Measurements from ENCODE around the gene PARD3B. TPM values are rescaled to one million over a fixed set of nuclear protein-coding genes. Genes with fewer than 3 reads are reported as not detected.

The PARD3B gene
- total and polyA plus RNA-seq, 2 of the 13 experiments (the other 11 are each of a cell fraction or from before 2014, with no cell fraction given) = 0.71 to 2.3 TPM

DNA sequence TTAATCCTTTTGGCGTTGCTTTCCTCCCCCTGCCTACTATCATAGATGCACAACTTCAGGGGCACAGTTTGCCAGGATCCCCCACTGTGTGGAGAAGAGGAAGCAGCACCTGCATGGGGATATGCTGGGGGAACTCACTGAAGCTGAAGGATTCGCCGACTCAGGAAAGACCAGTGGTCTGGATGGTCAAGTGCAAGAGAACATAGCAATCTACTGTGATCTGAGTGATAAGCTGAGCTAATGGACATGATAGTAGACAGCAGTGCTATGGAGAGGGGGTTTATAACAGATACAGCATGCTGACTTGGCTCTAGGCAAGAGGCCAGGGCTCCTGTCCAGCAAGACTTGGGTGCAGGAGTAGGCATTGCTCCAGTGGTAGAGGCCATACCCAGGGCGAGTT is 1012.6 kb downstream of the PARD3B start:
- Histone ChIP-seq H3K4me2 (ENCODE audit: low read depth, low read length) (no peak overlapping the region), H4K20me1 (ENCODE audit: insufficient read depth, low read length) (no peaks in the 10 kb centered on the region), H3K4me1 (ENCODE audit: insufficient read depth, low read length) (no peaks in the 10 kb centered on the region), H3K27ac (ENCODE audit: extremely low read length, insufficient read depth, low read length) (no peak overlapping the region), H2AFZ (ENCODE audit: low read length) (no peak overlapping the region), H3K27me3 (ENCODE audit: control insufficient read depth in 1 of 2, insufficient read depth in 2 of 2, low read length in 2 of 2) (no peaks in the 10 kb centered on the region), H3K9ac (ENCODE audit: insufficient read depth, low read depth, low read length) (no peak overlapping the region), H3K9me3 (ENCODE audit: low read length) (no peaks in the 10 kb centered on the region), H3K4me3 (replicated peaks in 1 of 3; ENCODE audit: insufficient read depth in 1 of 3, low read depth in 2 of 3, low read length in 3 of 3) (no peak overlapping the region), H3K79me2 (ENCODE audit: insufficient read depth, low read length) (no peaks in the 10 kb centered on the region), H3K36me3 (replicated peaks in 1 of 2; ENCODE audit: control insufficient read depth in 1 of 2, insufficient read depth in 2 of 2, low read length in 2 of 2) (no peaks in the 10 kb centered on the region)
- WGBS (ENCODE audit: low lambda C conversion rate) = 68% methylated on average over 4 of the region's 4 CpGs
- in situ Hi-C loops (cut with HindIII; ENCODE audit: extremely low pct_ligation_motif_present, low pct_unique_long_range_greater_than_20kb) = no loop called here
- ATAC-seq = no peak
- BruUV-seq (replicated peaks) = no TSS peak
- intact Hi-C loops (cut with micrococcal nuclease; ENCODE audit: unreplicated experiment) = no loop called here
- no peak for FAIRE-seq
- TF ChIP-seq MAFK (conservative IDR thresholded peaks at IDR 0.05 in 1 of 2, IDR thresholded peaks at IDR 0.05 in 1 of 2; ENCODE audit: low read length in 2 of 2) (peak; percentile 44 to 57; a peak in 3 of 4 replicates), KDM6A (CRISPR knock-in tag; IDR thresholded peaks at IDR 0.05; ENCODE audit: low read depth) (no peak), SOX6 (IDR thresholded peaks at IDR 0.05) (no peak), SOX6 (CRISPR knock-in tag; IDR thresholded peaks at IDR 0.05) (no peak), CCAR2 (optimal IDR thresholded peaks at IDR 0.05; ENCODE audit: low read depth, low read length) (no peak), MAFF (IDR thresholded peaks at IDR 0.05; ENCODE audit: low read depth, low read length) (peak; percentile 37; the same call in 1 of the 2 replicates), KLF16 (CRISPR knock-in tag; IDR thresholded peaks at IDR 0.05) (no peak)
- no peak for DNase-seq (ENCODE audit: low spot score)
- ChIA-PET CTCF (ENCODE audit: low intra/inter-chr PET ratio, low total read pairs) (no interaction called here), POLR2A (no interaction called here)

DNA sequence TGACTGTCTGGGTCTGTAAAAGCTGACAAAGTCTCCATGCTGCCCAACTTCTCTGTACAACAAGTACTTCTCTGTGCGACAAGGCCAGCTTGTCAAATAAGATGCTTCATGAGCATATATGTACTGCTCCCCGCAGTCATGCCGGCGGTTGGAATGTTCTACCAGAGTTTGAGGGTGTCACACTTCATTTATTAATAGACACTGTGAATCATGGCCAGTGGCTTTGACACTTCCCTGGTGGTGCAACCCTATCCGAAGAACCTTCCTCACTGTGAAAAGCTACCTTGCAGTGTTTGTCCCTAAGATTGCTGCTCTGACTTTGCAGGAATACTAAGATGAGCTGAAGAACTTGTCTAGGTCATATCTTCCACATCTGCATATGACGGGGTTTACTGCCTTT is 1016.2 kb downstream of the PARD3B start:
- no peak overlapping the region for H3K9ac ChIP-seq (ENCODE audit: insufficient read depth, low read depth, low read length)
- FAIRE-seq (no peak), DNase-seq (ENCODE audit: low spot score) (no peak), ATAC-seq (no peak)
- ChIA-PET POLR2A (no interaction called here), CTCF (ENCODE audit: low intra/inter-chr PET ratio, low total read pairs) (no interaction called here)
- no TSS peak for BruUV-seq (replicated peaks)
- H3K4me3 ChIP-seq (replicated peaks in 1 of 3; ENCODE audit: insufficient read depth in 1 of 3, low read depth in 2 of 3, low read length in 3 of 3) = no peak overlapping the region
- no peaks in the 10 kb centered on the region for H4K20me1 ChIP-seq (ENCODE audit: insufficient read depth, low read length)
- H3K36me3 ChIP-seq (replicated peaks in 1 of 2; ENCODE audit: control insufficient read depth in 1 of 2, insufficient read depth in 2 of 2, low read length in 2 of 2) = no peaks in the 10 kb centered on the region
- no peaks in the 10 kb centered on the region for H3K79me2 ChIP-seq (ENCODE audit: insufficient read depth, low read length)
- H3K27me3 ChIP-seq (ENCODE audit: control insufficient read depth in 1 of 2, insufficient read depth in 2 of 2, low read length in 2 of 2) = no peaks in the 10 kb centered on the region
- intact Hi-C loops (cut with micrococcal nuclease; ENCODE audit: unreplicated experiment) = no loop called here
- no peaks in the 10 kb centered on the region for H3K9me3 ChIP-seq (ENCODE audit: low read length)
- TF ChIP-seq HMG20A (CRISPR knock-in tag; IDR thresholded peaks at IDR 0.05; ENCODE audit: borderline replicate concordance) = no peak
- TF ChIP-seq, protein P1, sequence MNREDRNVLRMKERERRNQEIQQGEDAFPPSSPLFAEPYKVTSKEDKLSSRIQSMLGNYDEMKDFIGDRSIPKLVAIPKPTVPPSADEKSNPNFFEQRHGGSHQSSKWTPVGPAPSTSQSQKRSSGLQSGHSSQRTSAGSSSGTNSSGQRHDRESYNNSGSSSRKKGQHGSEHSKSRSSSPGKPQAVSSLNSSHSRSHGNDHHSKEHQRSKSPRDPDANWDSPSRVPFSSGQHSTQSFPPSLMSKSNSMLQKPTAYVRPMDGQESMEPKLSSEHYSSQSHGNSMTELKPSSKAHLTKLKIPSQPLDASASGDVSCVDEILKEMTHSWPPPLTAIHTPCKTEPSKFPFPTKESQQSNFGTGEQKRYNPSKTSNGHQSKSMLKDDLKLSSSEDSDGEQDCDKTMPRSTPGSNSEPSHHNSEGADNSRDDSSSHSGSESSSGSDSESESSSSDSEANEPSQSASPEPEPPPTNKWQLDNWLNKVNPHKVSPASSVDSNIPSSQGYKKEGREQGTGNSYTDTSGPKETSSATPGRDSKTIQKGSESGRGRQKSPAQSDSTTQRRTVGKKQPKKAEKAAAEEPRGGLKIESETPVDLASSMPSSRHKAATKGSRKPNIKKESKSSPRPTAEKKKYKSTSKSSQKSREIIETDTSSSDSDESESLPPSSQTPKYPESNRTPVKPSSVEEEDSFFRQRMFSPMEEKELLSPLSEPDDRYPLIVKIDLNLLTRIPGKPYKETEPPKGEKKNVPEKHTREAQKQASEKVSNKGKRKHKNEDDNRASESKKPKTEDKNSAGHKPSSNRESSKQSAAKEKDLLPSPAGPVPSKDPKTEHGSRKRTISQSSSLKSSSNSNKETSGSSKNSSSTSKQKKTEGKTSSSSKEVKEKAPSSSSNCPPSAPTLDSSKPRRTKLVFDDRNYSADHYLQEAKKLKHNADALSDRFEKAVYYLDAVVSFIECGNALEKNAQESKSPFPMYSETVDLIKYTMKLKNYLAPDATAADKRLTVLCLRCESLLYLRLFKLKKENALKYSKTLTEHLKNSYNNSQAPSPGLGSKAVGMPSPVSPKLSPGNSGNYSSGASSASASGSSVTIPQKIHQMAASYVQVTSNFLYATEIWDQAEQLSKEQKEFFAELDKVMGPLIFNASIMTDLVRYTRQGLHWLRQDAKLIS (CRISPR knock-in tag; IDR thresholded peaks at IDR 0.05) = no peak
- no peak for TF ChIP-seq ZSCAN20 (CRISPR knock-in tag; IDR thresholded peaks at IDR 0.05; ENCODE audit: borderline replicate concordance)
- TF ChIP-seq, protein P2, sequence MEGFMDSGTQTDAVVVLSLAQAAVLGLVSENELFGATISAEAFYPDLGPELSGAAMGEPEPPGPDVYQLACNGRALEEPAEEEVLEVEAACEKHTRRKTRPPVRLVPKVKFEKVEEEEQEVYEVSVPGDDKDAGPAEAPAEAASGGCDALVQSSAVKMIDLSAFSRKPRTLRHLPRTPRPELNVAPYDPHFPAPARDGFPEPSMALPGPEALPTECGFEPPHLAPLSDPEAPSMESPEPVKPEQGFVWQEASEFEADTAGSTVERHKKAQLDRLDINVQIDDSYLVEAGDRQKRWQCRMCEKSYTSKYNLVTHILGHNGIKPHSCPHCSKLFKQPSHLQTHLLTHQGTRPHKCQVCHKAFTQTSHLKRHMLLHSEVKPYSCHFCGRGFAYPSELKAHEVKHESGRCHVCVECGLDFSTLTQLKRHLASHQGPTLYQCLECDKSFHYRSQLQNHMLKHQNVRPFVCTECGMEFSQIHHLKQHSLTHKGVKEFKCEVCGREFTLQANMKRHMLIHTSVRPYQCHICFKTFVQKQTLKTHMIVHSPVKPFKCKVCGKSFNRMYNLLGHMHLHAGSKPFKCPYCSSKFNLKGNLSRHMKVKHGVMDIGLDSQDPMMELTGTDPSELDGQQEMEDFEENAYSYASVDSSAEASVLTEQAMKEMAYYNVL (CRISPR knock-in tag; IDR thresholded peaks at IDR 0.05; ENCODE audit: borderline replicate concordance) = no peak
- in situ Hi-C loops (cut with HindIII; ENCODE audit: extremely low pct_ligation_motif_present, low pct_unique_long_range_greater_than_20kb) = no loop called here
- no peak overlapping the region for H3K27ac ChIP-seq (ENCODE audit: extremely low read length, insufficient read depth, low read length)
- WGBS (ENCODE audit: low lambda C conversion rate) = 76% methylated on average over 6 of the region's 6 CpGs
- H3K4me1 ChIP-seq (ENCODE audit: insufficient read depth, low read length) = no peaks in the 10 kb centered on the region
- H2AFZ ChIP-seq (ENCODE audit: low read length) = no peak overlapping the region
- H3K4me2 ChIP-seq (ENCODE audit: low read depth, low read length) = no peak overlapping the region

All from HepG2 (cell line).